Measurements from ENCODE around the gene PFKP.
A peak's percentile ranks its signal among the peaks of the same experiment; 100 is the strongest.
"Not testable (repeated sequence)": the region's sequence is repeated elsewhere in the genome, so short reads cannot be mapped to it uniquely, and the experiment has no call there.

Gene PFKP

DNA sequence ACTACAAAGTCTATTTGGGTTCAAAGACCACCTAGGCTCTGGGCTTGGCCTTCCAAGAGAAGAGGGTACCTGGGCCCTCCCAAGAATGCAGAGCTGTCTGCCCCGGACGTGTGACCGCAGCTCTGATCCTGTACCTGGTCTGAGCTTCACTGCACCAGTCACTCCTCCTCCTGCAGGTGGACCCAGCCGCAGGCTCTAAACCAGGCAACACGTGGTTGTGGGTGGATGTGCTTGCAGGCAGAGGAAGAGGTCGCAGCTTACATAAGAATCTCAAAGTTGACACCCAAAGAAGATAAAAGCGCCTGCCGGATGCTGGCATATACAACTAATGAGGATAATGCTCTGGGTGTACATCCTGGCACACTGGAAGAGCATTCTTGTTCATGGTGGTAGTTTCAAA is 9.4 kb upstream of the PFKP start:
- peaks cover 2% of the 10 kb centered on the region for H3K27me3 Mint-ChIP-seq
- no peaks in the 10 kb centered on the region for H3K4me1 Mint-ChIP-seq (ENCODE audit: low read depth)
- no peaks in the 10 kb centered on the region for H3K36me3 Mint-ChIP-seq
- no peaks in the 10 kb centered on the region for H3K9me3 Mint-ChIP-seq (ENCODE audit: low read depth)
- no peak overlapping the region for H3K4me3 Mint-ChIP-seq
- H3K27ac Mint-ChIP-seq = no peak overlapping the region

DNA sequence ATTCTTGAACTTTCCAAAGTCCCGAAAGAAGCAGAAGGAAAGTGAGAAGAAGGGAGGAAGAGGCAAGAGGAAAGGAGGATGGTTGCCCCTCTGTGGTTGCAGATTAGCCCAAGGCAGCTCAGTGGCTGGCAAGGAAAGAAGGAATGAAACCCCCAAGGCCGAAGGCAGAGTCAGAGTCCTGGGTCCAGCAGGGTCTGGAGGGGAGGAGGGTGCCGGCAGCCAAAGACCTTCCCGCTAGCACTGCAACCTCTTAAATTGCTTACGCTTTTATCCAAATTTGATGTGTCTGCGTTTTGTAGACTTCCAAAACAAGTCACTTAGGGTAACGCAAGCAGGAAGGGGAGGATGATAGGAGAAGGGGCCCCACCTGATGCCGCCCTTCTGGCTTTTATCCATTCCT is 7.4 kb upstream of the PFKP start:
- Mint-ChIP-seq H3K4me3 (no peak overlapping the region), H3K4me1 (ENCODE audit: low read depth) (no peaks in the 10 kb centered on the region), H3K9me3 (ENCODE audit: low read depth) (no peaks in the 10 kb centered on the region), H3K36me3 (no peaks in the 10 kb centered on the region), H3K27me3 (no peaks in the 10 kb centered on the region), H3K27ac (no peak overlapping the region)

DNA sequence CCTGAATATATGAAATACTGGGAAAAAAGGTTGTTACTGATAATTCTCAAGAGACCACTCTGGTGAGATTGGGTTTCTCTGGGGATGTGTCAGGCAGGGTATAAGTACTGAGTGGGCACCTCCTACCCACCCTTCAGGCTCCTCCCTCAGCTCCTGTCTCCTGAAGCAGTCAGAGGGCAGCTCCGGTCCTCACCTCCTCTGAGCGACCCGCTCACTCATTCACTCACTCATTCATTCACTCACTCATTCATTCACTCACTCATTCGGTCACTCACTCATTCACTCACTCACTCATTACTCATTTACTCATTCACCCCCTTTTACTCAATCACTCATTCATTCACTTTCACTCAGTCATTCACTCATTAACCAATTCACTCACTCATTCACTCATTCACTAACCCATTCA is 6.9 kb upstream of the PFKP start:
- no peaks in the 10 kb centered on the region for H3K36me3 Mint-ChIP-seq
- H3K27ac Mint-ChIP-seq = no peak overlapping the region
- H3K4me3 Mint-ChIP-seq = no peak overlapping the region
- H3K9me3 Mint-ChIP-seq (ENCODE audit: low read depth) = no peaks in the 10 kb centered on the region
- no peaks in the 10 kb centered on the region for H3K4me1 Mint-ChIP-seq (ENCODE audit: low read depth)
- no peaks in the 10 kb centered on the region for H3K27me3 Mint-ChIP-seq

- not testable (repeated sequence) for H3K36me3 Mint-ChIP-seq; H3K4me3 Mint-ChIP-seq; H3K27me3 Mint-ChIP-seq; H3K9me3 Mint-ChIP-seq (ENCODE audit: low read depth); H3K4me1 Mint-ChIP-seq (ENCODE audit: low read depth); H3K27ac Mint-ChIP-seq
These were observed 5.9 kb upstream of the PFKP start for GRCh38 chr10:3061323-3061898.

- Mint-ChIP-seq H3K9me3 (ENCODE audit: low read depth) (no peaks in the 10 kb centered on the region), H3K27me3 (no peaks in the 10 kb centered on the region), H3K4me1 (ENCODE audit: low read depth) (no peaks in the 10 kb centered on the region), H3K4me3 (no peak overlapping the region), H3K27ac (no peak overlapping the region), H3K36me3 (no peaks in the 10 kb centered on the region)
These were observed 4.7 kb upstream of the PFKP start for GRCh38 chr10:3062502-3063186.

DNA sequence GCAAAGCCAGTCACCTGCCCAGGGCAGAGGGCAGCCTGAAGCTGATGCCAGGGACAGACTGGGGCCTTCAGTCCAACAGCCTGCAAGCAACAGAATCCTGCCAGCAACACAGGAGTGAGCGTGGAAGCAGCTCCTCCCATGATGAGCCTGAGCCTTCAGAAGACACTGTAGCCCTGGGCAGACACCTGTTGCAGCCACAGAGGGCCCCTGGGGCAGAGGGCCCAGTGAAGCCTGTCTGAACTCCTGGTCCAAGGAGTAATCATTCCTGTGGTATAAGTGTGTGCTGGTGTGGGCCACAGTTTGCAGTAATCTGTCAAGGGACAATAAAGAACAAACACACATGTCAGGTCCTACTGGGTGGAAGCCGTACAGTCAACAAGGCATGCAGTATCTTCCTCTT is 2.9 kb upstream of the PFKP start:
- Mint-ChIP-seq H3K4me3 (no peak overlapping the region), H3K9me3 (ENCODE audit: low read depth) (no peaks in the 10 kb centered on the region), H3K36me3 (no peaks in the 10 kb centered on the region), H3K27ac (no peak overlapping the region), H3K4me1 (ENCODE audit: low read depth) (peaks cover 2% of the 10 kb centered on the region), H3K27me3 (no peaks in the 10 kb centered on the region)

GRCh38 chr10:3065622-3066021 is 1.7 kb upstream of the PFKP start:
- H3K4me3 Mint-ChIP-seq = peak overlapping the region; percentile 79
- H3K27ac Mint-ChIP-seq = peak overlapping the region; percentile 43
- no peaks in the 10 kb centered on the region for H3K27me3 Mint-ChIP-seq
- peaks cover 11% of the 10 kb centered on the region for H3K36me3 Mint-ChIP-seq
- peaks cover 13% of the 10 kb centered on the region for H3K4me1 Mint-ChIP-seq (ENCODE audit: low read depth)
- H3K9me3 Mint-ChIP-seq (ENCODE audit: low read depth) = no peaks in the 10 kb centered on the region

- Mint-ChIP-seq H3K27ac (peak overlapping the region; percentile 43), H3K27me3 (no peaks in the 10 kb centered on the region), H3K36me3 (peaks cover 14% of the 10 kb centered on the region), H3K4me1 (ENCODE audit: low read depth) (peaks cover 21% of the 10 kb centered on the region), H3K4me3 (peak overlapping the region; percentile 79), H3K9me3 (ENCODE audit: low read depth) (no peaks in the 10 kb centered on the region)
These were observed 831 bp upstream of the PFKP start for GRCh38 chr10:3066317-3067117.

- H3K36me3 Mint-ChIP-seq = peaks cover 14% of the 10 kb centered on the region
- H3K4me3 Mint-ChIP-seq = peak overlapping the region; percentile 87
- H3K9me3 Mint-ChIP-seq (ENCODE audit: low read depth) = no peaks in the 10 kb centered on the region
- no peaks in the 10 kb centered on the region for H3K27me3 Mint-ChIP-seq
- H3K4me1 Mint-ChIP-seq (ENCODE audit: low read depth) = peaks cover 34% of the 10 kb centered on the region
- H3K27ac Mint-ChIP-seq = peak overlapping the region; percentile 87
These were observed 471 bp downstream of the PFKP start for GRCh38 chr10:3067859-3068179.

DNA sequence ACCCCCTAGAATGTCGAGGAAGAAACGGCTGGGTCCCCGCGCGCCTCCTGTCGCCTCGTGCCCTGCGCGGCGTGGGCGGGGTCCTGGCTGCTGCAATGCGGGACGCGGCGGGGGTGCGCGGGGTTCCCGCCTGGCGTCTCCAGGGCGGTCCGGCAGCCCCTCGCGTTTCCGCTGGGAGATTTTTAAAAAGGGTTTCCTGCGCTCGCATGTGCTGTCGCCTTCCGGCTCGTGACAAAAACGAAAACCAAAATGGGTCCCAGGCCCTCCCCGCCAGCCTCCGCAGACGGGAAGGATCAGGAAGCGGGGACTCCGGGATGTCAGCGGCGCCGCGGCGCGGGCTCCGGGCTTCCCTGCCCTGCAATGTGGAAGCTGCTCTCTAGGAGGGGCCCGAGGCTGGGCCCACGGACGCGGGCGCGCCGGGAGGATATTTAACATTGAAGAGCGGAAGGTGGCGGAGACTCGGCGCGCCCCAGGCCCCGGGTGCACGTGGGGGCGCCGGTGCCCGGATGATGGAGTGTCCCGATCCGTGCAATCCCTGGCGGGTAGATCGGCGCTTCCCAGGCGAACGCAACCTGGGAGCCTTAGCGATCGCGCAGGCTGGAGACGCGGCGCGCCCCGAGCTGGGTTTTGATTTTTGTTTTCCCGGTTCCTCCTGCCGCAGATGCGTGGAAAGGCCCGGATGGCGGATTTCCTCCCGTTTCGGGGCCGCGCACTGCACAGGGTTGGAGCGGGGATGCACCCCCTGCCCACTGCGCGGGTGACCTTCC is 1.0 kb downstream of the PFKP start:
- Mint-ChIP-seq H3K36me3 (peaks cover 14% of the 10 kb centered on the region), H3K4me1 (ENCODE audit: low read depth) (peaks cover 35% of the 10 kb centered on the region), H3K4me3 (peak overlapping the region; percentile 87), H3K27ac (peak overlapping the region; percentile 87), H3K9me3 (ENCODE audit: low read depth) (no peaks in the 10 kb centered on the region), H3K27me3 (no peaks in the 10 kb centered on the region)

DNA sequence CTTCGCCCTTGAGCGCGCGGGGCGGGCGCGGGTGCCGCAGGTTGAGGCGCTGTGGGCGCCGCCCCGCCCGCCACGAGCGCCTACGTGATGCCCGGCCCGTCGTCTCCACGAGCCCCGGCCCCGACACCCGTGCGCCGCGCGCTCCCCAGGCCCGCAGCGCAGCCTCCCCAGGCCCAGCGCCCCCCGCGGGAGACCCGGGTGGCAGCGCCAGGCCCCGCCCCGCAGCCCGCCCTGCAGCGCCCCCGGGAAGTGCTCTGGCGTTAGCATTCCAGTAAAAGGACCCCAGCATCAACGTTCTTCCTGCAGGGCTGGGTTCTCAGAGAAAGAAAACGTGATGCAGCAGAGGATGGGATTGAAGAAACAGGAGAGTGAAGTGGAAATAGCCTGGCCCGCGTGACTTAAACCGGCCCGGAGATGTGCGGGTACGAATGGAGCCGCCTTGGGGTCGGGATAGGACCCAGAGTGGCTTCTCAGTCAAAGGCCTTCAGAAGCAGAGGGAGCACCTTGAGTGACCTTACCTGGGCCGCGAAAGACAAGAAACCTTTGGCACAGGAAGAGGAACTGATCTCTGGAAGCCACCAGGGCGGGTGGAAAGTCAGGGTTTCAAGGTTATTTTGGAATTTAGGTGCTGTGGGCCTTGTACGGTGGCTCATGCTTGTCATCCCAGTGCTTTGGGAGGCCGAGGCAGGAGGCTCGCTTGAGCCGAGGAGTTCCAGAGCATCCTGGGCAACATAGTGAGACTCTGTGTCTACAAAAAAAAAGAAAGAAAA is 1.8 kb downstream of the PFKP start:
- Mint-ChIP-seq H3K27me3 (no peaks in the 10 kb centered on the region), H3K4me3 (peak overlapping the region; percentile 87), H3K9me3 (ENCODE audit: low read depth) (no peaks in the 10 kb centered on the region), H3K36me3 (peaks cover 17% of the 10 kb centered on the region), H3K27ac (peak overlapping the region; percentile 81), H3K4me1 (ENCODE audit: low read depth) (peaks cover 42% of the 10 kb centered on the region)

DNA sequence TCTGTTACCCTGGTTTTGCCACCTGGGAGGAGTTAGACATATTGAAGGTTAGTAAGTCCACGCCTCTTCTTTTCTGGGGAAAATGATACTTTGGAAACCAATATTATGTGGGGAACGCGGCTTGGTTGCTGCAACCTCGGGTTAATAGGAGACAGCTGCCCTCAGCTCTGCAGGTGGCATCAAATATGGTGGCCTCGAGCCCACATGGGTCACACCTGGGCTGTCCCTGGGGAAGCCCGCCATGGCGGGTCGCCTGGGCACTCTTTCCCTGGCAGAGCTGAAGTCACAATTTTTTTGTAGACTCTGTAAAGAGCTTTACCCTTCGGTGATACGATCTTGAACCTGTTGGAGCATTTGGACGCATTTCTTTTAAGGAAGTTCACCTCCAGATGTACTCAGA is 2.5 kb downstream of the PFKP start:
- H3K9me3 Mint-ChIP-seq (ENCODE audit: low read depth) = no peaks in the 10 kb centered on the region
- H3K4me1 Mint-ChIP-seq (ENCODE audit: low read depth) = peaks cover 49% of the 10 kb centered on the region
- peak overlapping the region; percentile 87 for H3K4me3 Mint-ChIP-seq
- H3K27me3 Mint-ChIP-seq = no peaks in the 10 kb centered on the region
- peak overlapping the region; percentile 81 for H3K27ac Mint-ChIP-seq
- peaks cover 17% of the 10 kb centered on the region for H3K36me3 Mint-ChIP-seq

DNA sequence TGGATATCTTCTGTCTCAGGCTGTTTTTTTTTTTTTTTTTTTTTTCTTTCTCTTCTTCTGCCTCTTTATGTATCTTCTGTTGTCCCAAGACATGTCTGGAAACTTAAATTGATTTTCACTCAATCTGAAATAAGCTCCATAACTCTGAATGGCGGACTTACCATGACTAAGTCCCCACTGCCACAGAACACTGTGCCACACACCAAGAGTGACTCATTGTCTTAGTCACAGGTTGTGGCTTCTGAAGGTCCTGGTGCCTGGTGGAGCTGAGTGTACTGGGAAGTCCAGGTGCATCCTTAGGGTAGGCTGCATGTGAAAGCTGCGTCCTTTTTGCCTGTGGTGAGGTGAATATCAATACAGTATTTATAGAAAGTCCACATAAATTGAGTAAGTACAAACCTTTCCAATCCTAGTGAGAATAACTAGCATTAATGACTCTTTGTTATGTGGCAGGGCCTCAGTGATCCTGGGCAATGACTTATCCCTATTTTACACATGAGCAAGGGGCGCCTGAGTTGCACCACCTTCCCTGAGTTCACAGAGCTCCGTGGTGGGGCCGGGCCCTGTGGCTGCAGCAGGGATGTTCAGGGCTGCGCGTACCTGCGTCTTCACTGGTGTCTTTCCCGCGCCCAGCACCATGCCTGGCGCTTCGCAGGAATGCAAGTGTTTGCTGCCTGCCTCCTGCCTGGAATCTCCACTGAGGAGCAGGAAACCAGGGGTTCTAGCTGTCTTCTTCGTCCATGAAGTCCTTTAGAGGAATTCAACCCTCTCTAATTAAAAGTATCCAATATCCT is 4.3 kb downstream of the PFKP start:
- Mint-ChIP-seq H3K27me3 (no peaks in the 10 kb centered on the region), H3K9me3 (ENCODE audit: low read depth) (no peaks in the 10 kb centered on the region), H3K36me3 (peaks cover 17% of the 10 kb centered on the region), H3K4me1 (ENCODE audit: low read depth) (peaks cover 54% of the 10 kb centered on the region), H3K4me3 (peak overlapping the region; percentile 90), H3K27ac (peak overlapping the region; percentile 94)

Measured in activated naive CD8-positive, alpha-beta T cell (primary cell).